Bronchial epithelial cell (primary cell): ENCODE measurements around the gene TPM1. TPM values are rescaled to one million over a fixed set of nuclear protein-coding genes. Genes with fewer than 3 reads are reported as not detected.

Source experiments
- DNase-seq: peaks from one replicate; pipeline ENCODE4 v3.0.0-alpha.2; 2010; ENCODE audit warnings: low read depth
- FAIRE-seq: peaks from 2 replicates; lab custom pipeline; 2011; peaks lifted over from hg19 to GRCh38; lab: Jason Lieb, UNC
- H3K27me3 ChIP-seq: 2 replicates; pipeline ENCODE4 v1.5.1; 2011; ENCODE audit warnings: low read length; ENCODE audit not compliant: control insufficient read depth, insufficient read depth
- H3K36me3 ChIP-seq: 2 replicates; pipeline ENCODE4 v1.5.1; 2011; ENCODE audit warnings: low read length; ENCODE audit not compliant: control insufficient read depth, insufficient read depth
- H3K4me3 ChIP-seq: 2 replicates; pipeline ENCODE4 v1.5.1; 2011; ENCODE audit warnings: mild to moderate bottlenecking, low read depth, low read length, control low read depth
- CTCF ChIP-seq: IDR thresholded peaks from 2 replicates; pipeline ENCODE4 v1.5.1; 2011; ENCODE audit warnings: mild to moderate bottlenecking, moderate library complexity, low read length, control low read depth, inconsistent platforms; ENCODE audit not compliant: insufficient read depth, severe bottlenecking
- total RNA-seq: library from RNA; depleted of rRNA; stranded (reverse); fragments of >200 nt; gene quantifications from 2 replicates; pipeline ENCODE4 v1.2.1, GENCODE V29; 2014

TPM1 gene
- total RNA-seq, 1 donor from 2014 or later, result 111 TPM

GRCh38 chr15:63054281-63054683, 11.7 kb downstream of the TPM1 start:
- FAIRE-seq (no peak), DNase-seq (no peak)
- TF ChIP-seq CTCF, result no peak
- H3K36me3 ChIP-seq, result peaks cover 21% of the 10 kb centered on the region
- no peaks in the 10 kb centered on the region for H3K27me3 ChIP-seq
- no peak overlapping the region for H3K4me3 ChIP-seq

- H3K4me3 ChIP-seq, result no peak overlapping the region
- H3K27me3 ChIP-seq, result no peaks in the 10 kb centered on the region
- DNase-seq (no peak), FAIRE-seq (no peak)
- no peak for TF ChIP-seq CTCF
- peaks cover 25% of the 10 kb centered on the region for H3K36me3 ChIP-seq
Measured at GRCh38 chr15:63054985-63055384, 12.4 kb downstream of the TPM1 start.

GRCh38 chr15:63056829-63057228, 14.3 kb downstream of the TPM1 start:
- Histone ChIP-seq H3K36me3 (peaks cover 34% of the 10 kb centered on the region), H3K4me3 (no peak overlapping the region), H3K27me3 (no peaks in the 10 kb centered on the region)
- DNase-seq (no peak), FAIRE-seq (no peak)
- no peak for TF ChIP-seq CTCF

- H3K4me3 ChIP-seq, result no peak overlapping the region
- H3K36me3 ChIP-seq, result peaks cover 38% of the 10 kb centered on the region
- no peak for DNase-seq
- no peak for FAIRE-seq
- no peak for TF ChIP-seq CTCF
- H3K27me3 ChIP-seq, result no peaks in the 10 kb centered on the region
Measured at GRCh38 chr15:63057468-63058345, 15.2 kb downstream of the TPM1 start.

- Histone ChIP-seq H3K27me3 (no peaks in the 10 kb centered on the region), H3K36me3 (peaks cover 43% of the 10 kb centered on the region), H3K4me3 (no peak overlapping the region)
- FAIRE-seq (no peak), DNase-seq (no peak)
- no peak for TF ChIP-seq CTCF
Measured at GRCh38 chr15:63059075-63059474, 16.5 kb downstream of the TPM1 start.
